ENCODE results near the gene GUCD1. TPM values are rescaled to one million over a fixed set of nuclear protein-coding genes. Genes with fewer than 3 reads are reported as not detected.

The GUCD1 gene
- total RNA-seq, 1 donor from 2014 or later = 71.6 TPM

DNA sequence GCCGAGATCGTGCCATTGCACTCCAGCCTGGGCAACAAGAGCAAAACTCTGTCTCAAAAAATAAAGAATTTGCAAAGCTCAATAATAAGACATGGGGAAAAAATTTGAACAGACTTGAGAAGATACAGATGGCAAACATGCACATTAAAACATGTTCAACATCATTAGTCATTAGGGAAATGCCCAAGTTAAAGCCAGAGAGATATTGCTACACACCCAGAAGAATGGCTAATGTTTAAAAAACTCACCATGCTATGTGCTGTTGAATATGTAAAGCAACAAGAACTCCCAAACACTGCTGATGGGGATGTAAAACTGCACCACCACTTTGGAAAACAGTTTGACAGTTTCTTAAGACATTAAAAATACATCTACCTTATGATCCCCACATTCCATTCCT, 25.3 kb upstream of the GUCD1 start:
- peak; percentile 50 for FAIRE-seq
- DNase-seq (ENCODE audit: low read depth) = peak; percentile 97
- Histone ChIP-seq H3K27me3 (ENCODE audit: control insufficient read depth, insufficient read depth, low read length) (no peaks in the 10 kb centered on the region), H3K36me3 (ENCODE audit: control insufficient read depth, insufficient read depth, low read length) (no peaks in the 10 kb centered on the region), H3K4me3 (ENCODE audit: low read depth, low read length) (no peak overlapping the region)
- TF ChIP-seq, protein P1, sequence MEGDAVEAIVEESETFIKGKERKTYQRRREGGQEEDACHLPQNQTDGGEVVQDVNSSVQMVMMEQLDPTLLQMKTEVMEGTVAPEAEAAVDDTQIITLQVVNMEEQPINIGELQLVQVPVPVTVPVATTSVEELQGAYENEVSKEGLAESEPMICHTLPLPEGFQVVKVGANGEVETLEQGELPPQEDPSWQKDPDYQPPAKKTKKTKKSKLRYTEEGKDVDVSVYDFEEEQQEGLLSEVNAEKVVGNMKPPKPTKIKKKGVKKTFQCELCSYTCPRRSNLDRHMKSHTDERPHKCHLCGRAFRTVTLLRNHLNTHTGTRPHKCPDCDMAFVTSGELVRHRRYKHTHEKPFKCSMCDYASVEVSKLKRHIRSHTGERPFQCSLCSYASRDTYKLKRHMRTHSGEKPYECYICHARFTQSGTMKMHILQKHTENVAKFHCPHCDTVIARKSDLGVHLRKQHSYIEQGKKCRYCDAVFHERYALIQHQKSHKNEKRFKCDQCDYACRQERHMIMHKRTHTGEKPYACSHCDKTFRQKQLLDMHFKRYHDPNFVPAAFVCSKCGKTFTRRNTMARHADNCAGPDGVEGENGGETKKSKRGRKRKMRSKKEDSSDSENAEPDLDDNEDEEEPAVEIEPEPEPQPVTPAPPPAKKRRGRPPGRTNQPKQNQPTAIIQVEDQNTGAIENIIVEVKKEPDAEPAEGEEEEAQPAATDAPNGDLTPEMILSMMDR (IDR thresholded peaks at IDR 0.05; ENCODE audit: insufficient read depth, low read length, severe bottlenecking) = no peak

DNA sequence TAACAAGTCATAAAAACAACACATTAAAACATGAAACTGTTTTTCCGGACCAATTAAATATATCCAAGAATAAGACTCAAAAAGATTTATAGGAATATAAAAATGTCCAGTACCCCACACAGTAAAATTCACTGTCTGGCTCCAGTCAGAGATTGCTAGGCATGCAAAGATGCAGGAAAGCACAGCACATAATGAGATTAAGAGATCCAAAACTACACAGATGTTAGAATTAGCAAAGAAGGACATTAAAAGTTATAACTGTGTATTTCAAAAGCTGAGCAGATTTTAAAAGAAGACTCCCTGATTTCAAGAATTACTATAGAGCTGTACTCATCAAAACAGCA, 24.3 kb upstream of the GUCD1 start:
- FAIRE-seq (no peak), DNase-seq (ENCODE audit: low read depth) (no peak)
- TF ChIP-seq, protein P1 (IDR thresholded peaks at IDR 0.05; ENCODE audit: insufficient read depth, low read length, severe bottlenecking) = no peak
- H3K4me3 ChIP-seq (ENCODE audit: low read depth, low read length) = no peak overlapping the region
- H3K27me3 ChIP-seq (ENCODE audit: control insufficient read depth, insufficient read depth, low read length) = no peaks in the 10 kb centered on the region
- H3K36me3 ChIP-seq (ENCODE audit: control insufficient read depth, insufficient read depth, low read length) = no peaks in the 10 kb centered on the region

DNA sequence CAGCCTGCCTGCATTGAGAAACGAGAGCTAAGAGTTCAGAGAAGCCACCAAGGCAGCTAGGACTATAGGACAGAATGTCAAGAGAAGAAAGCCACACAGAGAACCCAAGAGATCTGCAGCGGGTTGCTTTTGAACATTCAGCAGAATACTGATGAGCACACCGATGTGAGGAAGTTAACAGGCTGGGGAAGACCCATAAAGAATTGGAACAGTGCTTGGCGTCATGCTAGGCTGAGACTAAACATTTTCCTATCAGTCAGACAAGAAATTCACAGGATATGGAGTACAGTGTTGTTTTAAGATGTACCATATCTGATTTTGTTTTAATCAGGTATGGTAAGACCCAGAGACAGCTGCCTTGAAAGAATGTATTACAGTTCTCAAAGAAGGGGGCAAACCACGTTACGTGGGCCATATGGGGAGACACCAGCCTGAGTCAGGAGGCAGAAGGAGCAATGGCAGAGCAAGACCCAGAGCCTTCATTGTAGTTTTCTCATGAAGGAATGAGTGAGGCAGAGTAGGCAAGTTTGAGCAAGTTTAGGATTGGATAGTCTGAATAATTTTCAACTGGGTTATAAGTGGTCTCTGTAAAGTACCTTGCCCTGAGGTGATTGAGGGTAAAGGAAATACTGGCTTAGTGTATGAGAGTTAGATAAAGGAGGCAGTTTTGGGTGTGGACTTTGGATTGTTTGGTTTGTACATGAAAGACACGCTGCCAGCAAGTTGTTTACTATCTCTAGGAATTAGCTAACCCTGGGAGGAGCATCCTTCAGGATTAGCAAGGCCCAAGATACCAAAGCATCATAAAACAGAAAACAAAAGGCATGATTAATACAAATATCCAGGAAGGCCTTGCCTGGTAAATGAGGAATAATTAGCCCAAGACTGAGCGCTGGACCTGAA, 23.7 kb upstream of the GUCD1 start:
- FAIRE-seq = peak; percentile 92
- no peaks in the 10 kb centered on the region for H3K36me3 ChIP-seq (ENCODE audit: control insufficient read depth, insufficient read depth, low read length)
- no peak overlapping the region for H3K4me3 ChIP-seq (ENCODE audit: low read depth, low read length)
- TF ChIP-seq, protein P1 (IDR thresholded peaks at IDR 0.05; ENCODE audit: insufficient read depth, low read length, severe bottlenecking) = no peak
- H3K27me3 ChIP-seq (ENCODE audit: control insufficient read depth, insufficient read depth, low read length) = no peaks in the 10 kb centered on the region
- DNase-seq (ENCODE audit: low read depth) = peak; percentile 99

- no peaks in the 10 kb centered on the region for H3K27me3 ChIP-seq (ENCODE audit: control insufficient read depth, insufficient read depth, low read length)
- peaks cover 6% of the 10 kb centered on the region for H3K36me3 ChIP-seq (ENCODE audit: control insufficient read depth, insufficient read depth, low read length)
- H3K4me3 ChIP-seq (ENCODE audit: low read depth, low read length) = no peak overlapping the region
- FAIRE-seq (no peak), DNase-seq (ENCODE audit: low read depth) (no peak)
- TF ChIP-seq, protein P1 (IDR thresholded peaks at IDR 0.05; ENCODE audit: insufficient read depth, low read length, severe bottlenecking) = no peak
Observed at GRCh38 chr22:24576778-24577177, 21.8 kb upstream of the GUCD1 start.

DNA sequence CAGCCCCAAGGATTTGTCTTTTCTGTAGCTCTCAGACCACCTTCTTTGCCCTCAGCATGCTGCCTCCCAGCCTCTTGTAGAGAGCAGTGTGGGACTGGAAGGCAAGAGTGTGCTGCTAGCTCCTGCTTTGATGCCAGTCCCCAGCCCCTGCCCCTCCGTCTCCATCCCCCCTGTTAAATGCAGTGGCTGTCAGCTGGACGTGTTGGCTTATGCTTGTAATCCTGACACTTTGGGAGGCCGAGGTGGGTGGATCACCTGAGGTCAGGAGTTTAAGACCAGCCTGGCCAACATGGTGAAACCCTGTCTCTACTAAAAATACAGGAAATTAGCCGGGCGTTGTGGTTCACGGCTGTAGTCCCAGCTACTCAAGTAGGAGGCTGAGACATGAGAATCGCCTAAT, 16.3 kb upstream of the GUCD1 start:
- TF ChIP-seq, protein P1 (IDR thresholded peaks at IDR 0.05; ENCODE audit: insufficient read depth, low read length, severe bottlenecking) = no peak
- DNase-seq (ENCODE audit: low read depth) = no peak
- FAIRE-seq = no peak
- Histone ChIP-seq H3K36me3 (ENCODE audit: control insufficient read depth, insufficient read depth, low read length) (peaks cover 23% of the 10 kb centered on the region), H3K27me3 (ENCODE audit: control insufficient read depth, insufficient read depth, low read length) (no peaks in the 10 kb centered on the region), H3K4me3 (ENCODE audit: low read depth, low read length) (no peak overlapping the region)

All from bronchial epithelial cell (primary cell).